Thyroid gland (tissue), 4 donors: ENCODE data around the gene MYL11. TPM values are rescaled to one million over a fixed set of nuclear protein-coding genes. Genes with fewer than 3 reads are reported as not detected.

Experiments used
- DNase-seq, 2 donors: peaks; one replicate each; pipeline ENCODE4 v3.0.0-alpha.2; 2019
- H3K27ac ChIP-seq, 3 donors: fragments of 200-600 bp; sonication (generic); 1 replicate in 2 of 3; 2 replicates in 1 of 3; pipeline ENCODE4 v1.5.1; 2016 to 2019; ENCODE audit warnings: mild to moderate bottlenecking in 1 of 3, moderate library complexity in 1 of 3
- H3K27me3 ChIP-seq: fragments of 200-600 bp; sonication (generic); one replicate; pipeline ENCODE4 v1.5.1; 2019
- H3K36me3 ChIP-seq, 2 donors: fragments of 200-600 bp; sonication (generic); one replicate each; pipeline ENCODE4 v1.5.1; 2016 to 2019
- H3K4me1 ChIP-seq, 2 donors: fragments of 200-600 bp; sonication (generic); one replicate each; pipeline ENCODE4 v1.5.1; 2017 to 2019
- H3K4me3 ChIP-seq, 3 donors: fragments of 200-600 bp; sonication (generic); replicated peaks in 1 of 3; 1 replicate in 2 of 3; 2 replicates in 1 of 3; pipeline ENCODE4 v1.5.1; 2016; ENCODE audit warnings: mild to moderate bottlenecking in 1 of 3
- H3K9me3 ChIP-seq: fragments of 200-600 bp; sonication (generic); one replicate; pipeline ENCODE4 v1.5.1; 2017
- POLR2A ChIP-seq, 2 donors: fragments of 450-650 bp; IDR thresholded peaks; one replicate each; pipeline ENCODE4 v1.6.1; 2017; ENCODE audit warnings: antibody characterized with exemption in 2 of 2, mild to moderate bottlenecking in 2 of 2, moderate library complexity in 1 of 2
- WGBS, 2 donors: methylation state at CpG; one replicate each; pipeline ENCODE4 v1.1.5; 2017; 5-methylcytosine and 5-hydroxymethylcytosine counted together
- intact Hi-C: fragments of 100-400 bp; cut with DNase I; formaldehyde crosslinking; loops from one replicate; pipeline ENCODE4 v1.15.1; 2023
- total RNA-seq, 4 donors: library from RNA; depleted of rRNA; stranded (reverse); fragments of >200 nt; gene quantifications; one replicate each; pipeline ENCODE4 v1.2.3, GENCODE V29; 2016
- TF ChIP-seq, protein P1 (sequence below), 6 experiments: fragments of 200-600 bp in 3 of 6; fragments of 450-650 bp in 3 of 6; sonication (generic) in 3 of 6; IDR thresholded peaks; one replicate each; pipeline ENCODE4 v1.5.1; 2016 to 2019; ENCODE audit warnings: antibody characterized with exemption in 6 of 6, mild to moderate bottlenecking in 2 of 6, inconsistent platforms in 1 of 6, moderate library complexity in 1 of 6

The MYL11 gene
- total RNA-seq, 4 donors from 2014 or later, result not detected

GRCh38 chr16:30348929-30349328 lies 25.7 kb upstream of the MYL11 start:
- intact Hi-C loops, result no loop called here
- Histone ChIP-seq H3K27me3 (no peaks in the 10 kb centered on the region), H3K9me3 (no peaks in the 10 kb centered on the region), H3K4me3 (no peak overlapping the region), H3K36me3 (peaks cover 8 to 14% of the 10 kb centered on the region in 2 donors), H3K27ac (peak overlapping the region; percentile 49 to 73 (median 59)), H3K4me1 (peaks cover 32 to 41% of the 10 kb centered on the region in 2 donors)
- TF ChIP-seq, protein P1, sequence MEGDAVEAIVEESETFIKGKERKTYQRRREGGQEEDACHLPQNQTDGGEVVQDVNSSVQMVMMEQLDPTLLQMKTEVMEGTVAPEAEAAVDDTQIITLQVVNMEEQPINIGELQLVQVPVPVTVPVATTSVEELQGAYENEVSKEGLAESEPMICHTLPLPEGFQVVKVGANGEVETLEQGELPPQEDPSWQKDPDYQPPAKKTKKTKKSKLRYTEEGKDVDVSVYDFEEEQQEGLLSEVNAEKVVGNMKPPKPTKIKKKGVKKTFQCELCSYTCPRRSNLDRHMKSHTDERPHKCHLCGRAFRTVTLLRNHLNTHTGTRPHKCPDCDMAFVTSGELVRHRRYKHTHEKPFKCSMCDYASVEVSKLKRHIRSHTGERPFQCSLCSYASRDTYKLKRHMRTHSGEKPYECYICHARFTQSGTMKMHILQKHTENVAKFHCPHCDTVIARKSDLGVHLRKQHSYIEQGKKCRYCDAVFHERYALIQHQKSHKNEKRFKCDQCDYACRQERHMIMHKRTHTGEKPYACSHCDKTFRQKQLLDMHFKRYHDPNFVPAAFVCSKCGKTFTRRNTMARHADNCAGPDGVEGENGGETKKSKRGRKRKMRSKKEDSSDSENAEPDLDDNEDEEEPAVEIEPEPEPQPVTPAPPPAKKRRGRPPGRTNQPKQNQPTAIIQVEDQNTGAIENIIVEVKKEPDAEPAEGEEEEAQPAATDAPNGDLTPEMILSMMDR (IDR thresholded peaks at IDR 0.05), result no peak
- no peak for TF ChIP-seq POLR2A (IDR thresholded peaks at IDR 0.05)
- WGBS, 2 donors, result 71 to 77% methylated on average over 7 of the region's 7 CpGs
- DNase-seq, result no peak

DNA sequence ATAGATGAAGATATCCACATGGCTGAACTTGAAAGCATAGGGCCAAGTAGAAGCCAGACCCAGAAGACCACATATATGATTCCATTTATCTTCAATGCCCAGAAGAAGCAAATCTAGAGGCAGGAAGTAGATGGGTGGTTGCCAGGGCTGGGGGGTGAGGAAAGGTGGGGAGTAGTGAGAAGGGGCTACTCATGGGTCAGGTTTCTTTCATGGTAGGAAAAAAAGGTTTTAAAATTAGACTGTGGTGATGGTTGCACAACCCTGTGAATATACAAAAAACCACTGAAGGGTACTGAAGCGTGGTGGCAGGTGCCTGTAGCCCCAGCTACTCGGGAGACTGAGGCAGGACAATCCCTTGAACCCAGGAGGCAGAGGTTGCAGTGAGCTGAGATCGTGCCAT lies 24.9 kb upstream of the MYL11 start:
- Histone ChIP-seq H3K4me1 (peaks cover 38 to 46% of the 10 kb centered on the region in 2 donors), H3K4me3 (no peak overlapping the region), H3K9me3 (no peaks in the 10 kb centered on the region), H3K36me3 (peaks cover 8 to 14% of the 10 kb centered on the region in 2 donors), H3K27ac (peak overlapping the region; percentile 49 to 73 (median 59)), H3K27me3 (no peaks in the 10 kb centered on the region)
- peak in 1 of 2 donors; percentile 33 for DNase-seq
- 45 to 50% methylated on average over 3 of the region's 3 CpGs for WGBS, 2 donors
- intact Hi-C loops, result no loop called here
- TF ChIP-seq, protein P1 (IDR thresholded peaks at IDR 0.05), result no peak
- no peak for TF ChIP-seq POLR2A (IDR thresholded peaks at IDR 0.05)

- no peak for DNase-seq
- H3K36me3 ChIP-seq, result peaks cover 8 to 14% of the 10 kb centered on the region in 2 donors
- TF ChIP-seq, protein P1 (IDR thresholded peaks at IDR 0.05), result no peak
- TF ChIP-seq POLR2A (IDR thresholded peaks at IDR 0.05), result no peak
- no peaks in the 10 kb centered on the region for H3K27me3 ChIP-seq
- 89 to 97% methylated on average over 3 of the region's 3 CpGs for WGBS, 2 donors
- H3K4me3 ChIP-seq, result no peak overlapping the region
- peak overlapping the region in 2 of 3 donors; percentile 7 to 24 for H3K27ac ChIP-seq
- intact Hi-C loops, result no loop called here
- H3K9me3 ChIP-seq, result no peaks in the 10 kb centered on the region
- H3K4me1 ChIP-seq, result peaks cover 38 to 46% of the 10 kb centered on the region in 2 donors
Observed at GRCh38 chr16:30350134-30350871, 24.3 kb upstream of the MYL11 start.

- Histone ChIP-seq H3K27ac (peak overlapping the region in 1 of 3 donors; percentile 79), H3K4me1 (peaks cover 45 to 49% of the 10 kb centered on the region in 2 donors), H3K27me3 (no peaks in the 10 kb centered on the region), H3K9me3 (no peaks in the 10 kb centered on the region), H3K4me3 (no peak overlapping the region), H3K36me3 (peaks cover 8 to 14% of the 10 kb centered on the region in 2 donors)
- 92 to 95% methylated on average over 15 of the region's 15 CpGs for WGBS, 2 donors
- no peak for DNase-seq
- intact Hi-C loops, result no loop called here
- TF ChIP-seq POLR2A (IDR thresholded peaks at IDR 0.05), result no peak
- TF ChIP-seq, protein P1 (IDR thresholded peaks at IDR 0.05), result no peak
Observed at GRCh38 chr16:30351001-30351441, 23.6 kb upstream of the MYL11 start.
